Sigmoid colon (tissue), 7 donors: Measurements from ENCODE around the gene LYRM4. TPM values are rescaled to one million over a fixed set of nuclear protein-coding genes. Genes with fewer than 3 reads are reported as not detected.

Source experiments
- DNase-seq: peaks from one replicate; pipeline ENCODE4 v3.0.0-alpha.2; 2019
- H3K27ac ChIP-seq, 4 donors: fragments of 200-600 bp; sonication (generic); one replicate each; pipeline ENCODE4 v1.5.1; 2016 to 2019; ENCODE audit warnings: mild to moderate bottlenecking in 1 of 4
- H3K27me3 ChIP-seq, 3 donors: fragments of 200-600 bp; sonication (generic); one replicate each; pipeline ENCODE4 v1.5.1; 2019; ENCODE audit warnings: mild to moderate bottlenecking in 1 of 3
- H3K36me3 ChIP-seq, 4 donors: fragments of 200-600 bp; sonication (generic); one replicate each; pipeline ENCODE4 v1.5.1; 2016 to 2019
- H3K4me1 ChIP-seq, 4 donors: fragments of 200-600 bp; sonication (generic); one replicate each; pipeline ENCODE4 v1.5.1; 2017 to 2019
- H3K4me3 ChIP-seq, 4 donors: fragments of 200-600 bp; sonication (generic); one replicate each; pipeline ENCODE4 v1.5.1; 2017 to 2019; ENCODE audit warnings: mild to moderate bottlenecking in 2 of 4, moderate library complexity in 1 of 4
- H3K9me3 ChIP-seq, 4 donors: fragments of 200-600 bp in 3 of 4; sonication (generic) in 3 of 4; one replicate each; pipeline versions ENCODE4 v1.5.1 to v1.6.1; 2013 to 2019
- CTCF ChIP-seq, 4 experiments: fragments of 450-650 bp in 3 of 4; fragments of 200-600 bp in 1 of 4; IDR thresholded peaks; one replicate each; pipeline ENCODE4 v1.5.1; 2016 to 2019; ENCODE audit warnings: antibody characterized with exemption in 4 of 4, mild to moderate bottlenecking in 3 of 4, moderate library complexity in 2 of 4
- EP300 ChIP-seq, 4 donors: sonication (generic); formaldehyde crosslinking; IDR thresholded peaks; one replicate each; pipeline ENCODE4 v1.6.1; 2017; ENCODE audit warnings: antibody characterized with exemption in 4 of 4
- POLR2A ChIP-seq, 2 donors: fragments of 450-650 bp; IDR thresholded peaks; one replicate each; pipeline ENCODE4 v1.6.1; 2016; ENCODE audit warnings: antibody characterized with exemption in 2 of 2, mild to moderate bottlenecking in 2 of 2, moderate library complexity in 2 of 2
- POLR2AphosphoS5 ChIP-seq, 4 donors: sonication (generic); formaldehyde crosslinking; IDR thresholded peaks; one replicate each; pipeline ENCODE4 v1.6.1; 2017; ENCODE audit warnings: antibody characterized with exemption in 4 of 4
- WGBS, 2 donors: extraction: QIAGEN DNeasy Blood & Tissue Kit; methylation state at CpG; one replicate each; pipeline ENCODE4 v1.1.7; 2013; 5-methylcytosine and 5-hydroxymethylcytosine counted together
- intact Hi-C: fragments of 100-400 bp; cut with DNase I; formaldehyde crosslinking; loops from one replicate; pipeline ENCODE4 v1.15.1; 2023
- polyA plus RNA-seq, 3 donors: library from polyadenylated mRNA; stranded (reverse); fragments of 200-250 nt; gene quantifications; one replicate each; pipeline ENCODE4 v1.2.3, GENCODE V29; 2013
- total RNA-seq, 4 donors: library from RNA; depleted of rRNA; stranded (reverse); fragments of >200 nt; gene quantifications; one replicate each; pipeline ENCODE4 v1.1.0, GENCODE V29; 2016
- donor health status: healthy with polysubstance abuse.
- donor health status: Bipolar disorder and iron deficiency.
- donor health status: healthy.

Gene LYRM4
- total and polyA plus RNA-seq, 7 donors, result 11.3 to 29.3 (median 22.2) TPM

- H3K27me3 ChIP-seq, result no peaks in the 10 kb centered on the region
- TF ChIP-seq EP300 (IDR thresholded peaks at IDR 0.05) (no peak), CTCF (IDR thresholded peaks at IDR 0.05) (peak in 3 of 4 experiments; percentile 27 to 78 (median 48)), POLR2A (IDR thresholded peaks at IDR 0.05) (no peak), POLR2AphosphoS5 (IDR thresholded peaks at IDR 0.05) (no peak)
- H3K27ac ChIP-seq, result peak overlapping the region in 3 of 4 donors; percentile 15 to 66 (median 26)
- WGBS, 2 donors, result 81 to 90% methylated on average over 10 of the region's 10 CpGs
- H3K9me3 ChIP-seq, result no peaks in the 10 kb centered on the region
- H3K4me3 ChIP-seq, result no peak overlapping the region
- intact Hi-C loops, result no loop called here
- H3K36me3 ChIP-seq, result no peaks in the 10 kb centered on the region
- peaks cover 0 to 23% (median 17%) of the 10 kb centered on the region in 4 donors for H3K4me1 ChIP-seq
- DNase-seq, result no peak
These were observed 46.1 kb downstream of the LYRM4 start for GRCh38 chr6:5214570-5215052.

- Histone ChIP-seq H3K4me3 (no peak overlapping the region), H3K4me1 (peaks cover 0 to 30% (median 24%) of the 10 kb centered on the region in 4 donors), H3K36me3 (no peaks in the 10 kb centered on the region), H3K27me3 (no peaks in the 10 kb centered on the region), H3K9me3 (no peaks in the 10 kb centered on the region), H3K27ac (peak overlapping the region in 1 of 4 donors; percentile 66)
- DNase-seq, result no peak
- intact Hi-C loops, result no loop called here
- WGBS, 2 donors, result 88 to 92% methylated on average over 8 of the region's 8 CpGs
- TF ChIP-seq EP300 (IDR thresholded peaks at IDR 0.05), result no peak
- TF ChIP-seq POLR2AphosphoS5 (IDR thresholded peaks at IDR 0.05), result no peak
- no peak for TF ChIP-seq POLR2A (IDR thresholded peaks at IDR 0.05)
- TF ChIP-seq CTCF (IDR thresholded peaks at IDR 0.05), result no peak
These were observed 46.9 kb downstream of the LYRM4 start for GRCh38 chr6:5213836-5214235.

- no peaks in the 10 kb centered on the region for H3K36me3 ChIP-seq
- intact Hi-C loops, result no loop called here
- no peak overlapping the region for H3K27ac ChIP-seq
- H3K9me3 ChIP-seq, result no peaks in the 10 kb centered on the region
- TF ChIP-seq CTCF (IDR thresholded peaks at IDR 0.05) (no peak), POLR2AphosphoS5 (IDR thresholded peaks at IDR 0.05) (no peak), POLR2A (IDR thresholded peaks at IDR 0.05) (no peak), EP300 (IDR thresholded peaks at IDR 0.05) (no peak)
- no peak for DNase-seq
- no peaks in the 10 kb centered on the region for H3K27me3 ChIP-seq
- H3K4me3 ChIP-seq, result no peak overlapping the region
- WGBS, 2 donors, result 98 to 99% methylated on average over 1 of the region's 1 CpG
- H3K4me1 ChIP-seq, result peaks cover 0 to 54% (median 47%) of the 10 kb centered on the region in 4 donors
These were observed 49.3 kb downstream of the LYRM4 start for GRCh38 chr6:5211492-5211891.

- Histone ChIP-seq H3K36me3 (no peaks in the 10 kb centered on the region), H3K9me3 (no peaks in the 10 kb centered on the region), H3K4me3 (no peak overlapping the region), H3K27me3 (no peaks in the 10 kb centered on the region), H3K27ac (peak overlapping the region; percentile 50 to 87 (median 76)), H3K4me1 (peaks cover 0 to 64% (median 60%) of the 10 kb centered on the region in 4 donors)
- intact Hi-C loops, result loop anchor here (2.0 to 5.0 kb wide), 2 partner anchors 52 to 66 kb away; partner anchors contain the start of genes FARS2 and LYRM4
- TF ChIP-seq CTCF (IDR thresholded peaks at IDR 0.05), result no peak
- TF ChIP-seq POLR2AphosphoS5 (IDR thresholded peaks at IDR 0.05), result no peak
- no peak for TF ChIP-seq EP300 (IDR thresholded peaks at IDR 0.05)
- TF ChIP-seq POLR2A (IDR thresholded peaks at IDR 0.05), result no peak
- WGBS, 2 donors, result 73 to 81% methylated on average over 5 of the region's 5 CpGs
- DNase-seq, result no peak
These were observed 52.2 kb downstream of the LYRM4 start for GRCh38 chr6:5208471-5208971.
